GM21447 (cell line): ENCODE measurements around the gene SLC39A5.
"Not testable (repeated sequence)": the region's sequence is repeated elsewhere in the genome, so short reads cannot be mapped to it uniquely, and the experiment has no call there.

ENCODE experiments used
- ATAC-seq: cut with Tn5 transposase; IDR thresholded peaks from one replicate; pipeline ENCODE4 v1.9.1; 2021; ENCODE audit not compliant: unreplicated experiment

Gene SLC39A5

GRCh38 chr12:56243731-56244181 lies 13.9 kb downstream of the SLC39A5 start:
- ATAC-seq = no peak

DNA sequence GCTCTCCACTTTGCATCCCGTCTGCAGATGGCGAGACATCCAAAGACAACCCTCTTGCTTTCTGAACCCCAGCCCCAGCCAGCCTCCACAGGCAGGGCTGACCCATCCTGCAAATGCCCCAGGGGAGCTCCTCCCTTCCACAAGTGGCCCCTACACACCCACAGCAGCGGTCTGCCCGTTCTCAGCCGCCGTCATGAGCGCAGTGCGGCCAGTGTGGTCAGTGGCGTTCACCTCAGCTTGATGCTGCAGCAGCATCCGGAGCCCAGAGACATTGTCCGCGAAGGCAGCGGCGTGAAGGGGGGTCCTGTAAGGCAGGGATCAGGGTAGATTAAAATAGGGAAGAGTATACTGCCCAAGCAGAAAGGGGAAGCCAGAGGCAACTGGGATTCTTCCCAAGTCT lies 14.6 kb downstream of the SLC39A5 start:
- ATAC-seq = no peak

- no peak for ATAC-seq
Measured at GRCh38 chr12:56247923-56248322, 18.1 kb downstream of the SLC39A5 start.

DNA sequence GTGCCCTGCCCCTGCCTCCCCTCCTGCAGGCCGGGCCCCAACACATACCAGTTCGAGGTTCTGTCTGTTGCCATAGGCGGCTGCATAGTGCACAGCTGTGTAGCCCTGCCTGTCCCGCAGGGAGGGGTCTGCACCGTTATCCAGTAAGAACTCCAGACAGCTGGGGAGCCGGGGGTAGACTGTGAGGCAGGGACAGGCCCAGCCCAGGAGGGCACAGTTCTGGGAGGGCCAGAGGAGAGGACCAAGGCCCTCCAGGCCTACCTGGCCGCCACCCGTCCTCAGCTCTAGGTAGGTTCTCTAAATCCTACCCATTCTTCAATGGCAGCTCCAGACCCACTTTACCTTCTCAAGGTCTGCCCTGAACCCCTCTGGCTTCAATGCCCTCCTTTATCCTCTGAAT lies 18.9 kb downstream of the SLC39A5 start:
- no peak for ATAC-seq

GRCh38 chr12:56252649-56253048 lies 22.8 kb downstream of the SLC39A5 start:
- no peak for ATAC-seq

GRCh38 chr12:56253091-56253490 lies 23.2 kb downstream of the SLC39A5 start:
- no peak for ATAC-seq

DNA sequence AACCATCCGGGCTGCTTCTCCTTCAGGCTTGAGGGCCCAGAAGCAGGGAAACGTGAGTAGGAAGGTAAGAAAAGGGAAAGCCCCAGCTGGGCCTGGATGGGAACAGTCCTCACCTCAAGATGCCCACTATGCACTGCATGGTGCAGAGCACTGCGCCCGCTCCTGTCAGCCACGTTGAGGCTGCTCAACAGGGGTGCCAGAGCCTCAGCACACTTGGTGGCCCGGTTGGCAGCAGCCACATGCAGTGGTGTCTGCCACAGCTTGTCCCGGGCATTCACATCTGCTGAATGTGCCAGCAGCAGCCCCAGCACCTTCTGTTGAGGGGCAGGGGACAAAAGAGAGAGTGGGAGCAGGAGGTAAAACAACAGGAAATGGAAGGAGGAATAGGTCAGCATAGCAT lies 25.8 kb downstream of the SLC39A5 start:
- no peak for ATAC-seq

GRCh38 chr12:56256326-56256960 lies 26.6 kb downstream of the SLC39A5 start:
- no peak for ATAC-seq

DNA sequence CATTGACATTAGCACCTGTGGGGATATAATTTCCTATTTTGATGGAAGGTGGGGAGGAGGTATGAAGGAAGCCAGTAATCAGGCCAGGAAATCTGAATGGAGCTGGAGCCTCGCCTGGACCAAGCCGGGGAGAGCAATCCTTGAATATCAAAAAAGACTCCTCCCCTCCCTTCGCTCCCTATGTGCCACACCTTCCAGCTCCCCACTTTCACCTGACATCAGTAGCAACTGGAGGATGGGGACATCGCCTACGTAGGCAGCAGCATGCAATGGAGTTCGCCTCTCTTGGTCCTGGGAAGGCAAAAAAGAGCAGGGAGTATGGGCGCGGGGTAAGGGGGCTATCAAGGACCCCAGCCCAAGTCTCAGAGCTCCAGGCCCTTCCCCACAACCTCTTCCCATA lies 27.2 kb downstream of the SLC39A5 start:
- ATAC-seq = no peak

GRCh38 chr12:56257491-56258067 lies 27.7 kb downstream of the SLC39A5 start:
- peak; percentile 10 for ATAC-seq

- ATAC-seq = peak; percentile 83
Measured at GRCh38 chr12:56258068-56258819, 28.4 kb downstream of the SLC39A5 start, which contains the start of gene ANKRD52. Gene ANKRD52, minus strand, starts transcription at chr12:56258384. Its CDS starts 115 bp downstream, at chr12:56258269.

GRCh38 chr12:56258820-56259183 lies 29.0 kb downstream of the SLC39A5 start:
- ATAC-seq = peak; percentile 4

- no peak for ATAC-seq
Measured at GRCh38 chr12:56260380-56260779, 30.5 kb downstream of the SLC39A5 start.

GRCh38 chr12:56260921-56261320 lies 31.1 kb downstream of the SLC39A5 start:
- no peak for ATAC-seq

DNA sequence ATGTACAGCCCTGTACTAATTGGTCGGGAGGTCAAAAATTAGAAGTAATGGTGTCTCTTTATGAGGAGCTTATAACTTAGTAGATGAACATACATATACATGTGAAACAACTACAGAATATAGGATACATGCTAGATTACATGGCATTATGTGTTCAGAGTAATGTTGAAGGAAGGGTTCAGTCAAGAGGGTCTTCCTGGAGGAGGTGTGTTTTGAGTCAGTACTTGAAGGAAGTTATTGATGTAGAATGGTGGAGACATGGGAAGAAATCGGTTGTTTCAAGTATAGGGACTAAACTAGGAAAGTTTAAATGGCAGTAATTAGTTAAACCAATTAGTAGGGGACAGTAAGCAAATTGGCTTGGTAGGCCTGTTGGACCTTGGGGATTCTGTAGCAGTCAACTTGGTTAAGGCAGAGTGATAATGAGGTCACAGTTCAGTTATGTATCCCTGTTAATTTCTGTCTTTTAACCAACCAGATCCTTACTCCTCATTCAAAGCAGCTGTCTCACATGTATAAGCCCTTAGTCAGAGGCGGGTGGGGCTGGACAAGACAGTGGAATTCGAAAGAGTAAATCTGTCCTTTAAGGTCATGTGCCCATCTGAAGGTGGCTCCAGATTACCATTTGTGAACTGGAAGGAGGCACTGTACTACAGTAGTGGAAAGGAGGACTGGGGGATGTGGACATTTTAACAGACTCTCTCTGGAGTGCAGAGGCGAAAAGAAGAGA lies 31.8 kb downstream of the SLC39A5 start:
- no peak for ATAC-seq

DNA sequence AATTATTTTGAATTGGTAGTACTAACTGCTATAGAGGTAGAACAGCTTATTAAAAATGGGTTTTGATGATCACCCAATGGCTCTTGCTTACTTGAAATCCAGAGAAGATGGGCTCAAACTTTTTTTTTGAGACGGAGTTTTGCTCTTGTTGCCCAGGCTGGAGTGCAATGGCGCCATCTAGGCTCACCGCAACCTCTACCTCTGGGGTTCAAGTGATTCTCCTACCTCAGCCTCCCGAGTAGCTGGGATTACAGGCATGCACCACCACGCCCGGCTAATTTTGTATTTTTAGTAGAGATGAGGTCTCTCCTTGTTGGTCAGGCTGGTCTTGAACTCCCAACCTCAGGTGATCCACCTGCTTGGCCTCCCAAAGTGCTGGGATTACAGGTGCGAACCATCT lies 33.1 kb downstream of the SLC39A5 start:
- not testable (repeated sequence) for ATAC-seq

DNA sequence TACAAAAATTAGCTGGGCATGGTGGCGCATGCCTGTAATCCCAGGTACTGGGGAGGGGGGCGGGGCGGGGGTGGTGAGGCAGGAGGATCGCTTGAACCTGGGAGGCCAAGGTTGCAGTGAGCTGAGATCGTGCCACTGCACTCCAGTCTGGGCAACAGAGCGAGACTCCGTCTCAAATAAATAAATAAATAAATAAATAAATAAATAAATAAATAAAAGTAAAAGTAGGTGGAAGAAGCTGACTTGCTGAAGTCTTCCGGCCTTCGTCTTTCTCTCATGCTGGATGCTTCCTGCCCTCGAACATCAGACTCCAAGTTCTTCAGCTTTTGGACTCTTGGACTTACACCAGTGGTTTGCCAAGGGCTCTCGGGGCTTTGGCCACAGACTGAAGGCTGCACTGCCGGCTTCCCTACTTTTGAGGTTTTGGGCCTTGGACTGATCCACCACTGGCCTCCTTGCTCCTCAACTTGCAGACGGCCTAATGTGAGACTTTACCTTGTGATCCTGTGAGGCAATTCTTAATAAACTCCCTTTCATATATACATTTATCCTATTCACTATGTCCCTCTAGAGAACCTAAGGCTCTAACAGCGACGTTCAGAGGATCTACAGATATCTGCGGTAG lies 36.3 kb downstream of the SLC39A5 start:
- ATAC-seq = not testable (repeated sequence)

DNA sequence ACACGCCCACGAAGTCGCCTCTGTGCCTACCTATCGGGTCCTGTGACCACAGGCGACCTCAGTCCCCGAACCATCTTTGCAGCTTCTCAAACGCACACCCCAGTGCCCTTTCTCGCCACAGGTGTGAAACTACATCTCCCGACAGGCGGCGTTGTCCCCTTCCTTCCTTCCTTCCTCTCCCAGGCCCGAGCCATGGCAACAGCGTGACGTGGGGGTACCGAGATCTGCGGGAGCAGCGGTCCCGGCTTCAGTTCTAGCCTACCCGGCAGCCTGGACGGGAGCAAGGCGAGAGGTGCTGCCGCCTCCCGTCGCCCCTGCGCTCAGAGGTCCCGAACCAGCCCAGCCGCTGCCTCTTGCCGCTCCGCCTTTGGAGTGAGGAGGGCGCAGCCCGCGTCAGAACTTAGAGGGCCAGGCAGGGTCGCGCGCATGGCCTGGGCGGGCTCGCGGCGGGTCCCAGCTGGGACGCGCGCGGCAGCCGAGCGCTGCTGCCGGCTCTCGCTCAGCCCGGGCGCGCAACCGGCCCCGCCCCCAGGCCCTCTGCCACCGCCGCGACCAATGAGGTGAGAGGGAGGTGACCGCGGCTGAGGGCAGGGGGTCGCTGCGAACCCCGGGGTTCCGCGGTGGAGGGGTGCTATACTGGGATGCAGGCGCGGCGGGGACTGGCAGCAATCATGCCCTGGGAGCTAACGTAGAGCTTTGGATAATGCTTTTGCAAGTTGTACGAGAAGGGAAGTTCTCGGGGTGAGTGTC lies 37.0 kb downstream of the SLC39A5 start, which contains the start of gene COQ10A:
Gene COQ10A (plus strand): TSS at position 250 of the 750 bp plus-strand sequence. CDS start 177 bp downstream, at position 427.
- peak; percentile 81 for ATAC-seq

GRCh38 chr12:56267443-56268071 lies 37.7 kb downstream of the SLC39A5 start:
- peak; percentile 19 for ATAC-seq

GRCh38 chr12:56271031-56271430 lies 41.2 kb downstream of the SLC39A5 start:
- ATAC-seq = no peak
